ENCODE results near the gene C5orf63. TPM values are rescaled to one million over a fixed set of nuclear protein-coding genes. Genes with fewer than 3 reads are reported as not detected.
A peak's percentile ranks its signal among the peaks of the same experiment; 100 is the strongest.

Gene C5orf63
- total and polyA plus RNA-seq, 2 of the 8 experiments (the other 6 are each of a cell fraction or from before 2014, with no cell fraction given): 0.67 to 0.71 TPM

- H3K18ac ChIP-seq (ENCODE audit: extremely low read depth, low read length): no peak overlapping the region
- H2BK20ac ChIP-seq (ENCODE audit: low read length): no peak overlapping the region
- H2BK15ac ChIP-seq (ENCODE audit: low read length): no peak overlapping the region
- peaks cover 19% of the 10 kb centered on the region; the same call in 1 of the 2 replicates for H3K23me2 ChIP-seq (ENCODE audit: low read depth, low read length)
- CTCF ChIA-PET (ENCODE audit: partially characterized antibody): interaction anchor here (0.6 to 1.8 kb wide), 14 partner anchors 9 to 1649 kb away, joined by 3 to 5 read pairs (median 4); no protein-coding TSS in a partner anchor
- peaks cover 0 to 9% (median 6%) of the 10 kb centered on the region in 4 experiments; a peak in 4 of 7 replicates for H3K4me1 ChIP-seq (replicated peaks in 1 of 4; ENCODE audit: control insufficient read depth in 3 of 4, insufficient read depth in 4 of 4, low read length in 3 of 4)
- WGBS, 2 experiments (ENCODE audit: extremely low coverage in 1 of 2, insufficient coverage in 1 of 2, insufficient read length in 1 of 2, insufficient replicate concordance in 2 of 2, low coverage in 1 of 2, low lambda C conversion rate in 2 of 2, missing lambda C conversion rate in 1 of 2): 81% methylated on average over 12 of the region's 12 CpGs; no CpG with 5 or more reads in 1 of the 2 experiments
- no peak overlapping the region for H3K23ac ChIP-seq (ENCODE audit: insufficient read length)
- H4K20me1 ChIP-seq (replicated peaks in 1 of 2; ENCODE audit: control insufficient read depth in 1 of 2, insufficient read depth in 2 of 2, low read length in 2 of 2): peaks cover 0 to 7% of the 10 kb centered on the region in 2 experiments
- H3K79me2 ChIP-seq (ENCODE audit: control insufficient read depth in 1 of 2, insufficient read depth in 2 of 2, low read length in 2 of 2): peaks cover 0 to 22% of the 10 kb centered on the region in 2 experiments; a peak in 1 of 4 replicates
- H3K4me3 ChIP-seq (ENCODE audit: extremely low read depth in 1 of 4, insufficient read depth in 2 of 4, low read depth in 3 of 4, low read length in 4 of 4): peak overlapping the region; percentile 71 to 83 (median 82); a peak in 5 of 8 replicates
- H3K9ac ChIP-seq (replicated peaks in 1 of 4; ENCODE audit: extremely low read depth in 1 of 4, low read depth in 3 of 4, low read length in 3 of 4): no peak overlapping the region
- no peak overlapping the region for H3K27ac ChIP-seq (ENCODE audit: low read depth, low read length)
- no peak overlapping the region for H3K14ac ChIP-seq (ENCODE audit: insufficient read length)
- H2BK12ac ChIP-seq (ENCODE audit: low read depth, low read length): no peak overlapping the region
- H2BK5ac ChIP-seq (ENCODE audit: low read depth, low read length): no peak overlapping the region
- H4K91ac ChIP-seq (replicated peaks; ENCODE audit: insufficient read length, low read length): no peak overlapping the region
- POLR2A ChIA-PET (ENCODE audit: partially characterized antibody): interaction anchor here (1.1 kb wide), 1 partner anchor 251 kb away, joined by 3 read pairs; no protein-coding TSS in a partner anchor
- H3K56ac ChIP-seq (replicated peaks; ENCODE audit: insufficient read length, low read depth, low read length): no peak overlapping the region
- H2AK5ac ChIP-seq (ENCODE audit: low read depth, low read length): no peak overlapping the region
- no peak overlapping the region for H4K5ac ChIP-seq (ENCODE audit: insufficient read length, low read depth, low read length)
- H4K8ac ChIP-seq (ENCODE audit: extremely low read depth, insufficient read depth, low read length): no peak overlapping the region
- peaks cover 0 to 16% (median 10%) of the 10 kb centered on the region in 4 experiments; a peak in 5 of 7 replicates for H3K27me3 ChIP-seq (replicated peaks in 1 of 4; ENCODE audit: control insufficient read depth in 3 of 4, extremely low read depth in 1 of 4, insufficient read depth in 3 of 4, low read length in 3 of 4)
- H3K36me3 ChIP-seq (ENCODE audit: control insufficient read depth in 2 of 4, insufficient read depth in 4 of 4, low read length in 3 of 4): no peaks in the 10 kb centered on the region
- H3K79me1 ChIP-seq (ENCODE audit: low read depth, low read length): no peaks in the 10 kb centered on the region
- FAIRE-seq: no peak
- peak overlapping the region; percentile 79 to 95 for H3K4me2 ChIP-seq (ENCODE audit: insufficient read depth in 1 of 2, low read depth in 2 of 2, low read length in 2 of 2)
- H2AFZ ChIP-seq (ENCODE audit: low read length): no peak overlapping the region
- no peak overlapping the region for H3K4ac ChIP-seq (replicated peaks; ENCODE audit: insufficient read length, low read depth, low read length)
- H3K9me3 ChIP-seq (ENCODE audit: insufficient read depth in 2 of 2, low read depth in 1 of 2, low read length in 1 of 2): no peaks in the 10 kb centered on the region
- no peak for DNase-seq (ENCODE audit: low read depth in 1 of 2, low spot score in 2 of 2)
- TF ChIP-seq PHF8 (conservative IDR thresholded peaks at IDR 0.05; ENCODE audit: low read depth, low read length) (no peak), CHD1 (IDR thresholded peaks at IDR 0.05; ENCODE audit: low read depth, low read length) (no peak), YY1 (IDR thresholded peaks at IDR 0.05; ENCODE audit: low read depth, low read length) (no peak), POLR2A (IDR thresholded peaks at IDR 0.05; ENCODE audit: control extremely low read depth in 1 of 2, low read depth in 2 of 2, low read length in 2 of 2) (no peak), KDM5A (IDR thresholded peaks at IDR 0.05; ENCODE audit: low read length) (no peak), SP1 (IDR thresholded peaks at IDR 0.05; ENCODE audit: low read depth, low read length) (no peak), BACH1 (IDR thresholded peaks at IDR 0.05; ENCODE audit: low read length) (no peak), NANOG (IDR thresholded peaks at IDR 0.05; ENCODE audit: insufficient read depth, low read depth, low read length, poor library complexity, severe bottlenecking) (no peak), SRF (IDR thresholded peaks at IDR 0.05; ENCODE audit: low read depth, low read length) (no peak), TAF7 (optimal IDR thresholded peaks at IDR 0.05; ENCODE audit: borderline replicate concordance, low read depth, low read length) (no peak)
- TF ChIP-seq, protein P1, sequence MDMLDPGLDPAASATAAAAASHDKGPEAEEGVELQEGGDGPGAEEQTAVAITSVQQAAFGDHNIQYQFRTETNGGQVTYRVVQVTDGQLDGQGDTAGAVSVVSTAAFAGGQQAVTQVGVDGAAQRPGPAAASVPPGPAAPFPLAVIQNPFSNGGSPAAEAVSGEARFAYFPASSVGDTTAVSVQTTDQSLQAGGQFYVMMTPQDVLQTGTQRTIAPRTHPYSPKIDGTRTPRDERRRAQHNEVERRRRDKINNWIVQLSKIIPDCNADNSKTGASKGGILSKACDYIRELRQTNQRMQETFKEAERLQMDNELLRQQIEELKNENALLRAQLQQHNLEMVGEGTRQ (IDR thresholded peaks at IDR 0.05; ENCODE audit: low read length): no peak
- no peak overlapping the region for H2BK120ac ChIP-seq (replicated peaks; ENCODE audit: low read depth, low read length)
Measured at GRCh38 chr5:127028822-127029457, 44.4 kb downstream of the C5orf63 start.

Data from H1 (cell line).